Activated CD4-positive, alpha-beta memory T cell treated with anti-CD3 and anti-CD28 coated beads, Interleukin-2, amount 10 ng/mL, durations not matched to agents 7 days and 5 days (primary cell): ENCODE results near the gene NCCRP1. TPM values are rescaled to one million over a fixed set of nuclear protein-coding genes. Genes with fewer than 3 reads are reported as not detected.
A peak's percentile ranks its signal among the peaks of the same experiment; 100 is the strongest.
"Not testable (repeated sequence)": the region's sequence is repeated elsewhere in the genome, so short reads cannot be mapped to it uniquely, and the experiment has no call there.

ENCODE experiments used
- CTCF ChIA-PET: fragments of 350-600 bp; sonication (Branson Sonifier 250); formaldehyde crosslinking; loops from one replicate; lab custom pipeline; 2021; ENCODE audit warnings: antibody characterized with exemption, inconsistent platforms; lab: Charles Lee
- POLR2A ChIA-PET: fragments of 350-600 bp; sonication (Branson Sonifier 250); formaldehyde crosslinking; loops from one replicate; lab custom pipeline; 2021; ENCODE audit warnings: antibody characterized with exemption; lab: Charles Lee
- DNase-seq: peaks from one replicate; pipeline ENCODE4 v3.0.0-alpha.2; 2020
- H3K27ac Mint-ChIP-seq: one replicate; pipeline ENCODE4 v1.8.0; 2021; ENCODE audit warnings: mild to moderate bottlenecking, mixed read lengths
- H3K27me3 Mint-ChIP-seq: one replicate; pipeline ENCODE4 v1.8.0; 2021; ENCODE audit warnings: mixed read lengths
- H3K36me3 Mint-ChIP-seq: one replicate; pipeline ENCODE4 v1.8.0; 2021; ENCODE audit warnings: low read depth, mixed read lengths
- H3K4me1 Mint-ChIP-seq: one replicate; pipeline ENCODE4 v1.8.0; 2021; ENCODE audit warnings: mixed read lengths
- H3K4me3 Mint-ChIP-seq: one replicate; pipeline ENCODE4 v1.8.0; 2021; ENCODE audit warnings: mild to moderate bottlenecking, mixed read lengths
- H3K9me3 Mint-ChIP-seq: one replicate; pipeline ENCODE4 v1.8.0; 2021; ENCODE audit warnings: mixed read lengths
- total RNA-seq, 2 experiments: library from RNA; stranded (reverse); gene quantifications; one replicate each; pipeline ENCODE4 v1.2.3, GENCODE V29; 2021

NCCRP1 gene
- total RNA-seq, 2 experiments from 2014 or later, result not detected

DNA sequence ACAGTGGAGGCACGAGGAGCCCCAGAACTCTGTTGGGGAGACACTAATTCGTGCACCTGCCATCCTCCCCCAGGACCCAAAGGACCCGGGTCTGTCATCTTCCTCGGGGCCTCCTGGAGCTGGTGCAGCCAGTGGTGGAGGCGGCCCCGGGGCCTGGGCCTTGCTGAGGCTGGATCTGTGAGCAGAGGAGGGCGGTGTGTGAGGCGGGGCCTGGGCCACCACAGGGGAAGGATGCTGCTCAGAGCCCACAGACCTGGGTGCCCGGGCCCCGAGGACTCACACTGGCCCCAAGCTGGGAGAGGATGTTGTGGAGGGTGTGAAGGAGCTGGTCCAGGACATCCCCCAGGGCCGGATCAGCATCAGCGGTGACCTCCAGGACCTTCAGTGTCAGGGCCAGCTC, 39.8 kb downstream of the NCCRP1 start:
- Mint-ChIP-seq H3K4me3 (no peak overlapping the region), H3K27me3 (peaks cover 2% of the 10 kb centered on the region), H3K27ac (no peak overlapping the region), H3K4me1 (peaks cover 21% of the 10 kb centered on the region), H3K9me3 (no peaks in the 10 kb centered on the region), H3K36me3 (no peaks in the 10 kb centered on the region)
- peak; percentile 38 for DNase-seq
- CTCF ChIA-PET, result interaction anchor here (0.7 kb wide), 1 partner anchor 551 kb away, joined by 3 read pairs; no protein-coding TSS in a partner anchor
- POLR2A ChIA-PET, result no interaction called here

GRCh38 chr19:39237200-39238184, 40.7 kb downstream of the NCCRP1 start:
- no peak overlapping the region for H3K27ac Mint-ChIP-seq
- POLR2A ChIA-PET, result interaction anchor here (0.7 kb wide), 1 partner anchor 71 kb away, joined by 3 read pairs; no protein-coding TSS in a partner anchor

GRCh38 chr19:39238209-39238608, 41.4 kb downstream of the NCCRP1 start:
- POLR2A ChIA-PET, result no interaction called here
- Mint-ChIP-seq H3K4me1 (peaks cover 21% of the 10 kb centered on the region), H3K9me3 (no peaks in the 10 kb centered on the region), H3K27me3 (peaks cover 2% of the 10 kb centered on the region), H3K4me3 (no peak overlapping the region), H3K36me3 (no peaks in the 10 kb centered on the region), H3K27ac (no peak overlapping the region)
- DNase-seq, result no peak
- CTCF ChIA-PET, result no interaction called here

More at GRCh38 chr19:39237200-39238184, 40.7 kb downstream of the NCCRP1 start:
- DNase-seq, result peak; percentile 49
- Mint-ChIP-seq H3K4me1 (peaks cover 21% of the 10 kb centered on the region), H3K27me3 (peaks cover 2% of the 10 kb centered on the region), H3K9me3 (no peaks in the 10 kb centered on the region), H3K4me3 (no peak overlapping the region), H3K36me3 (no peaks in the 10 kb centered on the region)
- CTCF ChIA-PET, result no interaction called here

DNA sequence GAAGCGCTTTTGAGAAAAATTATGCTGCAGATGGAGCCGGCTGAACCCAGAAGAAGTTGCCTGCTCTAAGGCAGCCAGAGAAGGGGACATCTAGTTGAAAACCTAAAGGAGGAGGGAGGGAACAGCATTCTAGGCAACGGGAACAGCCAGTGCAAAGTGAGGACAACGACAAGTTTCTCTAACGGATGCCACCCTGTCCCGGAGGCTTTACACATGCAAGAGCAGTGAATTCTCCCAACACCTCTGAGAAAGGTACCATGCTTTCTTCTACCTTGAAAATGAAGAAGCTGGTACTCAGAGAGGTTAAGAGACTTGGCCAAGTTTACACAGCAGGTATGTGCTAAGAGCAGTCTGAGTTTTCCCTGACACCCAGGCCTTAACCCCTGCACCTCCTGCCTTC, 42.2 kb downstream of the NCCRP1 start:
- H3K4me3 Mint-ChIP-seq, result no peak overlapping the region
- H3K27me3 Mint-ChIP-seq, result peaks cover 2% of the 10 kb centered on the region
- H3K4me1 Mint-ChIP-seq, result peaks cover 21% of the 10 kb centered on the region
- POLR2A ChIA-PET, result no interaction called here
- CTCF ChIA-PET, result no interaction called here
- no peaks in the 10 kb centered on the region for H3K36me3 Mint-ChIP-seq
- H3K9me3 Mint-ChIP-seq, result no peaks in the 10 kb centered on the region
- no peak overlapping the region for H3K27ac Mint-ChIP-seq
- DNase-seq, result no peak

- Mint-ChIP-seq H3K36me3 (no peaks in the 10 kb centered on the region), H3K9me3 (no peaks in the 10 kb centered on the region), H3K4me1 (peaks cover 21% of the 10 kb centered on the region), H3K4me3 (no peak overlapping the region), H3K27me3 (peaks cover 2% of the 10 kb centered on the region), H3K27ac (no peak overlapping the region)
- ChIA-PET POLR2A (interaction anchor here (0.9 kb wide), 1 partner anchor 12 kb away, joined by 3 read pairs; no protein-coding TSS in a partner anchor), CTCF (interaction anchor here (0.7 kb wide), 1 partner anchor 118 kb away, joined by 4 read pairs; no protein-coding TSS in a partner anchor)
- no peak for DNase-seq
Measured at GRCh38 chr19:39240421-39240820, 43.7 kb downstream of the NCCRP1 start.

- H3K27me3 Mint-ChIP-seq, H3K9me3 Mint-ChIP-seq, DNase-seq, H3K36me3 Mint-ChIP-seq, H3K4me1 Mint-ChIP-seq, H3K27ac Mint-ChIP-seq, H3K4me3 Mint-ChIP-seq, POLR2A ChIA-PET, CTCF ChIA-PET: not testable (repeated sequence)
Measured at GRCh38 chr19:39243741-39244140, 47.0 kb downstream of the NCCRP1 start.

DNA sequence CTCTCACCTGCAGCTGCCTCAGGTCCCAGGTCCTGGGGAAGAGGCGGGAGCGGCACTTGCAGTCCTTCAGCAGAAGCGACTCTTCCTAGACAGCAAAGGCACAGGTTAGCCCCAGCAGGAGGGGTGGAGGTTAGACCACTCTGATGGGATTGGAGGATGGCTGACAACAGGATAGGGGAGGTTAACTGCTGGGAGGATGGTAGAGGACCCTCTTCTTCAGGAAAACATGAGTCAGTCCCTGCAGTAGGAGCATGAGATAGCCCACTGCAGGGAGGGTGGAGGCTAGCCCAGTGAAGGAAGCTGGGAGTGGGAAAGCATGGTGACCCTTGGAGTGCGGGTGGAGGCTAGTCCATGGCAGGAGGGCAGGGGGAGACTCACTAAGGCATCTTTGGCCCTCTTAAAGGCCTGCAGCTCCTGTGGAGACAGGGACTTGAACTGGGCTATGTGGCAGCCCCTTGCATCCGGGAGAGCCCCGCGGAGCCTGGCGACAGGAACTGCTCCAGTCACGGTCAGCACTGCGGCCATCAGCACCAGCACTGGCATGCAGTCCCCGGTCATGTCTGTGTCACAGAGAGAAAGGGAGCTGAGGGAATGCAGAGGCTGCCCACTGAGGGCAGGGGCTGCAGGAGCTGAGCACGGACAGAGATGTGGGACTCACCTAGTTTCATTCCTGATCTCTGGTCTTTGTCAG, 47.8 kb downstream of the NCCRP1 start, which contains the start of gene IFNL3:
Gene IFNL3 (minus strand): TSS at position 597 of the 691 bp plus-strand sequence. CDS start 39 bp downstream, at position 558.
- H3K27ac Mint-ChIP-seq, H3K4me3 Mint-ChIP-seq, CTCF ChIA-PET, POLR2A ChIA-PET, H3K4me1 Mint-ChIP-seq, DNase-seq, H3K27me3 Mint-ChIP-seq, H3K36me3 Mint-ChIP-seq, H3K9me3 Mint-ChIP-seq: not testable (repeated sequence)

DNA sequence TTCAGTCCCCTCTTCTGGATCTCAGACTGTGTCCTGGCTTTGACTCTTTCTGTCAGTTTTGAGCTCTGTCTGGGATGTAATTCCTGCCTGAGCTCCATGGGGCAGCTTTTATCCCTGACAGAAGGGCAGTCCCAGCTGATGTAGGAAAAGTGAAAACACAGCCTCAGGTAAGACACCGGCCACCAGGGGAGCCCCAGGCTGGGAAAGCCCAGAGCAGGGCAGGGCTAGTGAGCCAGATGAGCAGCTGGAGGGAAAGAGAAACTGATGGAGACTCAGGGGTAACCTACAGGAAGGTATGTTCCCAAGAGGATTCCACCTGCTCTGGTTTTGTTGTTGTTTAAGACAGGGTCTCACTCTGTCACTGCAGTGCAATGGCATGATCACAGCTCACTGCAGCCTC, 48.4 kb downstream of the NCCRP1 start:
- DNase-seq, H3K27me3 Mint-ChIP-seq, H3K9me3 Mint-ChIP-seq, H3K36me3 Mint-ChIP-seq, H3K4me3 Mint-ChIP-seq, H3K27ac Mint-ChIP-seq, CTCF ChIA-PET, H3K4me1 Mint-ChIP-seq, POLR2A ChIA-PET: not testable (repeated sequence)

GRCh38 chr19:39246951-39247669, 50.3 kb downstream of the NCCRP1 start:
- Mint-ChIP-seq H3K27me3 (peaks cover 7% of the 10 kb centered on the region), H3K4me1 (peaks cover 4% of the 10 kb centered on the region), H3K27ac (no peak overlapping the region), H3K9me3 (no peaks in the 10 kb centered on the region), H3K4me3 (no peak overlapping the region), H3K36me3 (no peaks in the 10 kb centered on the region)
- ChIA-PET CTCF (interaction anchor here (0.6 kb wide), 1 partner anchor 36 kb away, joined by 6 read pairs; no protein-coding TSS in a partner anchor), POLR2A (no interaction called here)
- no peak for DNase-seq

- peaks cover 4% of the 10 kb centered on the region for H3K4me1 Mint-ChIP-seq
- CTCF ChIA-PET, result interaction anchor here (0.6 kb wide), 1 partner anchor 36 kb away, joined by 6 read pairs; no protein-coding TSS in a partner anchor
- POLR2A ChIA-PET, result no interaction called here
- DNase-seq, result no peak
- H3K27ac Mint-ChIP-seq, result no peak overlapping the region
- peaks cover 7% of the 10 kb centered on the region for H3K27me3 Mint-ChIP-seq
- no peaks in the 10 kb centered on the region for H3K36me3 Mint-ChIP-seq
- no peak overlapping the region for H3K4me3 Mint-ChIP-seq
- no peaks in the 10 kb centered on the region for H3K9me3 Mint-ChIP-seq
Measured at GRCh38 chr19:39247701-39248664, 51.2 kb downstream of the NCCRP1 start.

GRCh38 chr19:39248806-39249205, 52.0 kb downstream of the NCCRP1 start, which contains the start of gene IFNL4:
TSS of gene IFNL4 (minus strand) at chr19:39248856.
- Mint-ChIP-seq H3K4me3 (no peak within 1 kb of the TSS), H3K4me1 (peaks cover 4% of the 10 kb centered on the region), H3K9me3 (no peaks in the 10 kb centered on the region), H3K36me3 (no peaks in the 10 kb centered on the region), H3K27me3 (peaks cover 10% of the 10 kb centered on the region), H3K27ac (no peak within 1 kb of the TSS)
- ChIA-PET POLR2A (interaction anchor here (0.9 kb wide), 1 partner anchor 142 kb away, joined by 3 read pairs; the partner anchor contains the start of genes MED29 and PAF1), CTCF (no interaction called here)
- DNase-seq, result no peak
